SK-N-DZ (cell line): ENCODE data around the gene LYZL4.

ENCODE experiments used
- DNase-seq: peaks from one replicate; pipeline ENCODE4 v3.0.0-alpha.2; 2015; ENCODE audit warnings: low spot score

Gene LYZL4

DNA sequence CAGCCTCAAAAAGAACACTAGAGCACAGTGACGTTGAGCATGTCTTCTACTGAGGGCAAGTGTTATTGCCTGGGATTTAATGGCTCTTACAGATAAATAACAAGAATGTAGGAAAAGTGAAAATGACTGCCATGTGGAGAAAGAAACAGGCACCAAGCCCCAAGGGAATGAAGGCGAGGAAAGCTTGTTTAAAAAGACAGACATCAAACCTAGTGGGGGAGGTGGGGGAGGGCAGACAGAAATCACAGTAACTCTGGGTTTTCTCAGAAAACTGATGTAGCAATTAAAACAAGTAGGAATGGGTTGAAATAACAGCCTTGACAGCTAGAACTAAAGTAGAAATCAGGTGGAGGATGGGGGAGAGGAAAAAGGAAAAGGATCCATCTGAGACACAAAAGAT is 18.4 kb upstream of the LYZL4 start:
- no peak for DNase-seq

DNA sequence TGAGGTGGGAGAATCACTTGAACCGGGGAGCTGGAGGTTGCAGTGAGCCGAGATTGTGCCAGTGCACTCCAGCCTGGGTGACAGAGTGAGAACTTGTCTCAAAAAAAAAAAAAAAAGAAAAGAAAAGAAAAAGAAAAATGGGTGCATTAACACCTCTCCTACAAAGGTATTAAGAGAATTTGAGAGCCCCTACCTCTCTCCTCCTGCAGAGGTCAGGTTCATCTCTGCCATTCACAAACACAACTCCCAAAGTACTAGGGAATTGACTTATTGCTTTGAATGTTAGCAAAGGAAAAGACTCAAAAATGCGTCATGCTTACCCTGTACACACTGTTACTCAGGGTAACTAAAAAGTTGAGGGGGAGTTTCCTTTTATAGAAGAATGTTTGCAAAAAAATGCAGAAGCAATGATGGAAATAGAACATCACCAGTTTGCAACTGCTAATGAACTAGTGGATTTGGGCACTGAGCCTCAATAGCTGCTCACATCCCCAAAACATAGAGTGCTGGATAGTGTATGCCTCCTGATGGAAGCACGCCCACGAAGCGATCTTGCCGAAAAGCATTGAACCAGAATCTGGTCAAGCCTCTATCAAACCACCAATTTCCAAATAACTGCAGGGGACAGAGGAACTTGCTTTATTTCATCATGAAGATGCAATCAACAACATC is 15.5 kb upstream of the LYZL4 start:
- DNase-seq, result no peak

DNA sequence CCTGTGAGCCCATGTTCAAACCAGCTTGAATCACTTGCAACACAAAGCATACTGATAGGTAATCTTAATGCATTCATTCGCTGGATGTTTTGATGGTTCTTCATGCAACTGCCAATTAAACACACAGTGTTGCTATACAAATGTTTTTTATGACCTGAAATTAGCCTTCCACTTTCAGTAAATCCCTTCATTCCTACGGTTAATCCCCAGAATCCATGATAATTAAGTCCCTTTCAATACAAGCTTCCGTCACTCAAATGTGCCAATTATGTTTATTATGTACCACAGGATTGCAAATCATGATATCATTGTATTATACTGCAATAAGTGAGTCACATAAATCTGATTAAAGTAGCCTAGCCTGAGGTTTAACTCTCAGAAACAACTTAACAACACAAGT is 14.5 kb upstream of the LYZL4 start:
- DNase-seq, result no peak

DNA sequence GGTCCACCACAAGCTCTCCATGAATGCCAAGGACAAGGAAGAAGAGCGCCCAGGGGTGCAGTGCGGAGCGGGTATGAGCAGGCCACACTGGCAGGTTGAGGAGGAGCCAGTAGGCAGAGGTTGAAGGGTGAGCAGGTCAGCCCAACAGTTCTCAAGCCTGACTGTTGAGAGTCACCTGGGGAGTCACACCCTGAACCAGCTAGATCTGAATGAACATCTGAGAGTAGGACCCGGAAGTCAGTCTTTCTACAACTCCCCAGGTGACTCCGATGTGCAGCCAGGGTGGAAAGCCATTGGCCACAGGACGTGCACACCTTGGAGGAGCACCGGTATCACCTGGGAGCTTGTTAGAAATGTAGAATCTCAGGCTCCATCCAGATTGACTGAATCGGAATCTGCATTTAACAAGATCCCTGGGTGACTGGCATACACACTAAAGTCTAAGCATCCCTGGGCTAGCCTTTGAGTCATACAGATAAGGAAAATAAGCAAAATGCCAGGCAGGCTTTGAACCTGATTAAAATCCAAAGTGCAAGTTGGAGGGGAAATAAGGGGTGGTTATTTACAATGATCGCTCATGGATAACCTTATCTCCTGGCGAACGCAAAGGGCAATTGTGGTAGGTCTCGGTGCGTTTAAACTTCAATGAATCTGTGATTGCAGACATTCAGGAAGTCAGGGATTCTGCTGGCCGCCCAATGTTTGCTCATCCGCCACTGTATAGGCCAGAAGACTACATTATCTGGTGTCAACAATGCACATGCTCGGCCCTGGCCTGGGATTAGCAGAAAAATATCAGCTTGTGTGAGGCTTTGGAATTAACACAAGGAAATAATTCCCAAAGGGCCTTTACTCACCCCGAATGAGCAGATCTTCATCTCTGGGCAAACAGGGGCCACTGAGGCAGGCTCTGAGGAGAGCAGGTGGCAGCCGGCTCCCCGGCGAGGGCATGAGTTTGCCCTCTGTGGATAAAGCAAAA is 11.7 kb upstream of the LYZL4 start:
- no peak for DNase-seq

DNA sequence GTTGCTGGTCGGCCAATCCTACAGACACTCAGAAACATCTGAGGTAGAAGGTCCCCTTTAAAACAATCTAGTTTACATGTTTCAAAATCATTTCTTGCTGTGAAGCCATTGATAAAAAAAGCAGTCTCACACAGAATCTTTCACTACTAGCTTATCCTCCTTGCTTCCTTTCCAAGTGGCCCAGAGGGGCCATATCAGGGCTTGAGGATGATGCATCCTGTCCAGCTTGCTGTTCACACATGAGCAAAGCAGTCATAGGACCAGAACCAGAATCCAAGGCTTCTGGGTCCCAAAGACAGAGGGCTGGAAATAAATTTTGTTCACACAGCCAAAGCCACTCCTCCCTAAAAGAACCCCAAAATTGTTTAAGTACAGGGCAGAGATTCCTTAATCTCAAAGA is 9.2 kb upstream of the LYZL4 start:
- no peak for DNase-seq

DNA sequence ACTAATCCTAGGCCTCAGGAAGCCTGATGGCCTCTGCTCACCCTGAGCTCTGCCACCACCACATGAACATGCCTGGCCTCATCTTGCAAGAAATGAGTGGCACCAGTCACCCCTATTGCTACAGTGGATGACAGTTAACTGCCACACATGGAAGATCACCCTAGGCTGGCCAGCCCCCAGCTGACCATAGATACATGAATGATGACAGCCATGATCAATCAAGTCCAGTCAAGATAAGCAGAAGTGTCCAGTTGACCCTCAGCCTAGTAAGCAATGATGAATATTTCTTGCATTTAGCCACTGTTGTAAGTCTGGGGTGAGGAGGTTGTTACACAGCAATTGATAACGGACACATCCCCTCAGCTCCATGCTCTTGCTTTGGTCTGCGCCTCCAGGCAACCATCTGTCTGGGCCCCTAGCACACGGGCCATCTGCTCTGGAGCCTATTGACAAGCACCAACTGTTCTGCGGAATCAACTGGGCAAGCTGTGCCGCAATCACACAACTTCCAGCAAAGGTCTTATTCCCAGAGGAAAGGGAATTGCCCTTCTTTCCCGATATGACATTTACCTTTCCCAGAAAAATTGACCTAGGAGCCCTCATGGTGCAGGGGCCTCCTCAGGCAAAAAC is 2.2 kb upstream of the LYZL4 start:
- DNase-seq, result no peak

DNA sequence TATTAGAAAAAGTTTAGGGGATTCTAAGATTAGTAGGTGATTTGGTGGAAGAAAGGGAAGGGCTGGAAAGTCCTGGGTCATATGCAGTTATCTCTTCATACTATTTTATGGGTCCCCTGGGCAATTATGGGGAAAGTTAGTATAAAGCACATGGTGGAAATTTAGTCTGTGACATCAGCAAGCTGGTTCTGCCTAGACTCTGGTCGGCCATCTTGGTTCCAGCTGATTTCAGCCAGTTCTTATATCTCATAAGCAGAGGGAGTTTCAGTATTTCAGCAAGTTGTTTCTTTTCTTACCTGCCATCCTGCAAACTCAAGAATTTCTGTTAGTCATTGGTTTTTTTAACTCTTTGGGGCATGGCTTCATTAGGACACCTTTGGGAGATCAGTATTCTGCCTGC is 1.0 kb upstream of the LYZL4 start:
- DNase-seq, result no peak

DNA sequence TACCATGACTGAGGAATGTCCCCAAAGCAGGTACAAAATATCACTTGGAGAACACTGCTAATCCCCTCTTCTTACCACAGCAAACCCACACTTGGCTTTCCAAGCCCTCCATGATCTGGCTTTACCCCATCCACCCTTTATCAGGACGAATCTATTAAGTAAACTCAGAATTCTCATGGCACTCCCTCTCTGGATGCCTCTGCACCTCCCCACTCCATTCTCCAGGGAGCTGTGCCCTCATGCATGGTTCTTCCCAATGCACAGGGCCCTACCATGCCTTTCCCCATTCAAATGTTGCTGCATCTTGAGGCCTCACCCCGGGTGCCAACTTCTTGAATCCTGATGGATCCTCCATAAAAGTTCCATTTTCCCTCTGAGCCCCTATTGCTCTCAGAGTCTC is 2.3 kb downstream of the LYZL4 start:
- DNase-seq, result no peak

DNA sequence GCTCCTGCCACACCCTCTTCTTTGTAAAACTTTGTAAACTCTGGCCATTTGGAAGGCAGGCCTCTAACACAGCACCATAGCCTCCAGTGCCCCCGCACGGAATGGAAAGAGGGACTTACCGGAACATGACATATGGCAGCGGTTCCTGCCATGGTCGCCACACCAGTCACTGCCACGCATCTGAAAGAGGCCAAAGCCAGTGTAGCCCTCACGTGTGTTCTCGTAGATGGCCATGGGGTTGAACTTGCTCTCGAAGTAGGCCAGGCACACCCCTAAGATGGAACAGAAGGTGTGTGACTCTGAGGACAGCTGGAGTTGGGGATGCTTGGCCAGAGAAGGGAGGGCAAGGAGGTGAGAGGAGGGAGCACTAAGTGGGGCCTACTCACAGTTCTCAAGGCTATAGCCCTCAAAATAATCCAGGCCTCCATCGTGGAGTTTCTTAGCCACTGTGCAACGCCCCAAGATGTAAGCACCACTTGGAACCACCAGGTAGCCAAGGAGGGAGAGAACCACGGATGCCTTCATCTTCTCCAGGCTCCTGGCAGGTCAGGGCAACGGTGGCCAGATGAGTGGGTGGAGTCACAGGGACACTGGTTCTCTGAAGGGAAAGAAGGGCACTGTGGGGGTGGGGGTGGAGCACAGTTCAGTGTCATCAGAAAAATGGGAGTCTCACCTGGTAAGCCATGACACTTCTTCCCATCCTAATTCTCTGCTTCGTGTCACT is 3.5 kb downstream of the LYZL4 start:
- DNase-seq, result no peak

DNA sequence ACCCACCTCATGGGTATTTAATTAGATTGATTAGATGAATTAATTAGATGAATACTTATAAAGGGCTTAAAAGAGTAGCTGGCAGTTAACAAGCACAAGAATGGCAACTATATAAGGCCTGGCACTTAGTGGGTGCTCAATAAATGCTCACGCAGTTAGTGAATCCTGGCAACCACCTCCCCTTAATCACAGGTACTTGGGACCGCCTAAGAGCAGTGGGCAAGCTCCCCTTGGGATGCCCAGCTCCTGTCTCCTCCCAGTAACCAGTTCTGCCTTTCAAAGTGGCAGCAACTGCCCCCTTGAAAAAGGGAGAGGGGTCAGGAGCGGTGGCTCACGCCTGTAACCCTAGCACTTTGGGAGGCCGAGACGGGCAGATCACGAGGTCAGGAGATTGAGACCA is 4.6 kb downstream of the LYZL4 start:
- no peak for DNase-seq

DNA sequence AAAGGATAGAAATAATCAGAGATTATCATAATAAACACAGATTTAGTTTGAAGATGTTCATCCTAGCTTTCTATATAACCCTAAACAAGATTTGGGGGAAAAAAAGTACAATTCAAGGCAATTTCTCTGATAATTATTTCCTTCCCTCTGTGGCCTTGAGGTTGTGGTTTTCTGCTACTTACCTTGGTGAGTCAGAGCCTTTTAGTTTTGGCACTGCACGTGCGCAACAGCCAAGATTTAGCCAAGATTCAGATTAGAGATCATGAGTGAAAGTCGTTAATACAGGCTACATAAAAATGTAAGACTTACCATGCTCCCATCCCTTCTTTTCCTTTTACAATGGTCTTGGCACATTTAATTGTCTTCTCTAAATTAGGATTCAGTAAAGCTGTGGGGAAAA is 6.7 kb downstream of the LYZL4 start:
- DNase-seq, result no peak

DNA sequence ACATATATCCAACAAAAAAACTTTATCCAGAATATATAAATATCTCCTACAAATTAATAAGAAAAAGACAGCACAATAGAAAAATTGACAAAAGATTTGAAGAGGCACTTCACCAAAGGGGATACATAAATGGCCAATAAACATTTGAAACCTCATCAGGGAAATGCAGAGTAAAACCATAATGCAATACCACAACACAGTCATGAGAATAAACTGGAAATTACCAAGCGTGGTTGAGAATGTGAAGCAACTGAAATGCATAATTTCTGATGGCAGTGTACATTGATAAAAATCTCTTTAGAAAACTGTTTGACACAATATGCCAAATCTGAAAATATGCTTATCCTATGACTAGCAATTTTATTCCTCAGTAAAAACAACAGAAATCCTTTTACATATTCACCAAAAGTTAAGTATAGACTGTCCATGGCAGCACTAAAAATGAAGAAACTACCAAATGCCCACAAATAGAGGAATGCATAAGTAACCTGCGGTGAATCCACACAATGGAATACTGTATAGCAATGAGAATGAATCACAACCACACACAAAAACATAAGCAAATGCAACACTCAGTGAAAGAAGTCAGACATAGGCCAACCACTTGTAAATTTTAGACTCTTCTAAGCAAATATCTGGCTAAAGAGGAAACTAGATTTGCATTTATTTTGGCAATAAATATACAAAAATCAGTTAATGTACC is 7.9 kb downstream of the LYZL4 start:
- no peak for DNase-seq

DNA sequence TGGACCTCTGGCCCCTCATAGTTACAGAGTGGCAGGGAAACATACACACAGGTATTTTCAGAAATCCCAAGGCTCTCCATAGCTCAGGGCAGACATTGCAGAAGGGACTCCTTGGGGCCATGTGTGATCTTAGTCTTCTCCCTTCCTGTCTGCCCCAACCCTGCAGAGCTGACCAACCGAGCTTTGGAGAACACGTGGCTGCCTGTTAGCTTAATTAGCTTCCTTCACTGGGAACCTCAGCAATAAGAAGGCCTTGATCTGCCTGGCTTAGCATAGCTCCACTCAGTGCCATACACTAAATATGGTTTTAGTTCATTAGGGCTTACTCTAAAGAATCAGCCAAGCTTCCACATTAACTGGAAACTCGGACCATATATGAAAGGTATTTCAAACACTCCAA is 12.3 kb downstream of the LYZL4 start:
- no peak for DNase-seq

DNA sequence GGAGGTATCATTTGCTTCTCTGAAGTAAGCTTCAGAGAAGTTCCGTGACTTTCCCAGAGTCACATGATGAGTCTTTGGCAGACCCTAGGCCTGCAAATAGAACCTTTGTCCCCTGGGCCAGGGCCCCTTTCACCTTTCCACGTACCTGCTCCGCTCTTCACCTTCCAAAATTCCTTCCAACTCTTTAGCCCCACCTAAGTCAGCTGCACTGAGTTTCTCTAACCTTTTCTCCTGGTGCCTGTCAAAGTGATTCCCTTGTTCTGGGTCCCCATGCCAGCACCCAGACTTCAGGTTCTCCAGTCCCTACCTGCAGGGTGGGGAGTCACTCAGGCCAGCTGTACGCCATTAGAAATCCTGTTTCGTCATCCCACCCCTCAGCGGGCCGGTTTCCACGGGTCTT is 12.8 kb downstream of the LYZL4 start:
- no peak for DNase-seq

DNA sequence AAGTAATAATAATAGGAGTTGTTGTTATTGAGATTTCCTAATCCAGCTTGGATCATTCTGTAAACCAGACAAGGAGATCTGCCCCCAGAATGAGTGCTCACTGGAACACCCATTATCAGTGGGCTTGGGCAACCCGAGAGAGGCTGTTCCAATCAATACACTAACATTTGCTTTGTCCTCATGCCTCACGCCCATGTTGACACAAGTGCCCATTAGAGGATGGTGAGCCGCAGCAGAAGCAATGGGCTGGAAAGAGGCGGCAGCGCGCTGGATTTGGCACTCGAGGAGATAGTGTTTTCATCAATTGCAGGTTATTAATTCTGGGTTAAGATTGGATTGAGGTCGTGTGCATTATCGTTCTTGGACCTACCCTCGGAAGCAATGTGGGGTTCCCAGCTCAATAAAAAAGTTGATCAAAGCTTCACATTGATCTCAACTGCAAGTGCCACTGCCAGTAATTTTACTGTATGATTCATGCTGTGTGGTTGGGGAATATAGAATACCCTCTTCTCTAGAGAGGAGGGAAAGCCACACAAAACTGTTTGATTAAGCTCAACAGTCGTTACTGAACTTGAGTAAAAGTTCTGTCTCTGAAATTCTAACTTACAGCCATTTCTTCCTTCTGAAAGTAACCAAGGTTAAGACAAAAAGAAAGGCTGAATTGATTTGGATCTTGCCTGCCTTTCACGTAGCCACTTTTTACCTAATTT is 15.7 kb downstream of the LYZL4 start:
- DNase-seq, result no peak

DNA sequence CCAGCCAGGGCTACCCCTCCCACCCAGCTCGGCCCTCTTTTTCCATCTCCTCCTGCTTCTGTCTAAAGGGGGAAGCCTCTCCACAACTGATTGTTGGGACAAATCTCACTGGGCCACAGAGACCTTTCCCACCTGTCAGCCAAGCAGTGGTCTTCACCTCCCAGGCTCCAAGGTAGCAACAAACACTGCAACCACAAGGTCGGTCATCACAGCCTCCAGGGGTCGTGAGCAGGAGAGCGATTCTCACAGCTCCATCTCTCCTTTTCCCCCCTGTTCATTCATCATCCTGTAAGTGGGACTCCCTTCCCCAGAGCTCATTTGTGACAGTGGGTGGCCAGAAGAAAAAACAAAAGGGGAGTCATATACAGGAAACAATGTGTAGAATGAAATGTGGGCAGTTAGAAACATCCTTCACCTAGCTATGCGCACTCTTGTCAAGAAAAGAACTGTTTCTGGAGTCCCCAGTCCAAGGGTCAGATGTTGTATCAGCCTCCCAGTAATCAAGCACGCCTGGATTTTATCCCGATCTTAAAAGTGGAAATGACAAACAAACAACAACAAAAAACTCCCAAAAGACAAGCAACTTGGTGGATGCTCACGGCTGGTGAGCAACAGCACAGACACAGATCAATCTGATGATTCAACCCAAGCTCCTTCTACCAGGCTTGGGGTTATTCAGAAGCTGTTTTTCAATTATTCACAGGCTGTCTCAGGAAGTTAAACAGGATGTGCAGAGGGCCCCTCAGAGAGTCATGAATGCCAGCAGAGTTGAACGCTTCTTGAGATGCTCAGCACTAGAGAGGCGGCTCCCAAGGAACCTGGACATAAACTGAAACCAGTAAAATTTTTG is 22.4 kb downstream of the LYZL4 start:
- no peak for DNase-seq

DNA sequence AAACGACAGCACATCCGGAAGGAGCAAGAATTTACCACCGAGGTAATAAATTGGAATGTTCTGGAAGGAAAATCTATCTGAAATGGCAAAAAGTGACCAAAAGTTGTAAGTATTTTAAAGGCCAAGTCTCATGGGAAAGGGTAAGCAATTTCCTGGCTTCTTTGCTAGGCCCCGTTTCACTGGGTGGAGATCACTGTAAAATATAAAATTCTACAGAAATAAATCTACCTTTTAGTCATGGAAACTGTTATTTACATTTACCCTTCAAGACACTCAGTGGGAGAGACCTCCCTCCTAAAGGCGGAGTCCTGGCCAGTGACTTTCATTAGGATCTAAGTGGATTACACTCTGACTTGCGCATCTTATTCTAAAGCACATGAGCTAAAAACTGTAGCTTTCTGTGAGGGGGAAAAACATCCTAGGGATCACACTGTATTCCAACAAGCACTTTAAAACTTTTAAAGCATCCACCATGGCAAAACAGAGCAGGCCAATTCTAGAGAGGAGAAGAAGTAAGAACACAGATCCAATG is 28.8 kb downstream of the LYZL4 start:
- DNase-seq, result no peak

DNA sequence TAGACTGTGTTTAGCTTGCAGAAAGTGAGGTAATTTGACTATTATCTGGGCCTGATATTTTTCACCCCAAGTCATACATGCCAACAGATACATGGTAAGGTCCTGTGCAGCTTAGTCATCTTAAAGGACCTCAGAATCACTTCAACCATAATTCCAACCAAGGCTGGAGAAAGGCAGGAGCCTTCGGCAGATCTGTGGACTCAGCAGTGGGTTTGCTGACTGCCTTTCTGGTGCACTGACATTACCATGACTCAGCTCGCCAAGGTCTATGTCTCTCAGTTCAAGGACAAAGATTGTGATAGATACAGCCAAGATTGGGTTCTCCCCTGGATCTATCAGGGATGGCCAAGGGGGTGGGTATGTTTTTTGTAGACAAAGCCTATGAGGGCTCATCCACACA is 32.7 kb downstream of the LYZL4 start:
- no peak for DNase-seq

DNA sequence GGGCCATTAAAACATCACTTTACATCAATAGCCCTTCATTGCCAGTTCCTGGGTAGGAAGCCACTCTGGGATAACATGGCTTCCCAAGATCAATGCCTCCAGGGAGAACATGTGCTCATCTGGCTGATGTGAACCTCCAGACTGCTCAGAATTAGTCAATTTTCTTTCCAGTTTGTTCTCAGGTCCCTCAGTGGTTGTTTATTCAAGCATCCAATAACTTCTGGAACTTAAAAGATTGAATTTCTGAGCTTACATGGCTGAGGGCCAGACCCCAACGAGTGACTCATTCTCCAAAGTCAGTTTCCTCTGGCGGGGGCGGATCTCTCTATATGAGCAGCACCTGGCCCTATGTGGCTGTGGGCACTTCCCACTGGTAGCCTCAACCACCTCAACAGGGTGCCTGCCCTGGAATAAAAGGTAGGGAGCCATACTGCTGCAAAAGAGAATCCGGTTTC is 34.0 kb downstream of the LYZL4 start:
- DNase-seq, result no peak
